ENCODE data around the gene TBC1D9.

TBC1D9 gene

DNA sequence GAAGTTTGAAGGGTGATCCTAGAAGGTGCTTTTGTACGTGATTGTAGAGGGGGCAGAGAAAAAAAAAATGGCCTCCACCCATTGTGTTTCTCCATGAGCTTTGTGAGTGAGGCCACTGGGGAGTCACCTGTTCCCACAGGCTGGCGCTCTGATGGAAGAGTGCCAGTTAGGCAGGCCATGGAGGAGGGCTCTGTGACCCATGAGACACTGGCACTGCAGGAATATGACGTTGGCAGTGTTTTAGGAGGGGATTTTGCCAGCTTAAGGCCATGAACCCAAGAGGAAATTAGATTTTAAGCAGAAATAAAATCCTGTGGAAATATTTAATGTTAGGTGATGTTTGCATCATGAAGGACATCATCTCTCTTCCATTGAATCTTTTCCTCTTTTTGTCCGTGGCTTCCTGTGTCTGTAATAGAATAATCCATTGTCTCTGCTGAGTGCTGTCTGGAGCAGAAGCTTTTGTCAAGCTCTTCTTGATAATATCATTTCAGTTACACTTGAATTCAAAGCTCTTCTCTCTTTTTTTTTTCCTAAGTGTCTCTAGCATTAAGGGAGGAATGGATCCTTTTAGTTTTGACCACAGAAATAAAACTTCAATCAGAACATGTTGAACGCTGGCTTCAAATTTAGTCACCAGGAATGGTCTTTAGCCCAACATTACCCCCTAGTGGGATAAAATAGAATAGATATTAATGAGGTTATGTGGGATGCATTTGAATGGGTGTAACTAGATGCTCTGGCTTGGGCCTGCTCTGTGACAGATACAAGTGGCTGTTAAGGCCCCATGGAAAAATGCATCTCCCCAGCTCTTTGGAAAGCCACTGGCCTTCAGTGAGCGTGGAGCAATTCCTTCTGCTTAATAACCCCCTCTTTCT is 146.4 kb downstream of the TBC1D9 start:
- peak; percentile 35 for DNase-seq

DNA sequence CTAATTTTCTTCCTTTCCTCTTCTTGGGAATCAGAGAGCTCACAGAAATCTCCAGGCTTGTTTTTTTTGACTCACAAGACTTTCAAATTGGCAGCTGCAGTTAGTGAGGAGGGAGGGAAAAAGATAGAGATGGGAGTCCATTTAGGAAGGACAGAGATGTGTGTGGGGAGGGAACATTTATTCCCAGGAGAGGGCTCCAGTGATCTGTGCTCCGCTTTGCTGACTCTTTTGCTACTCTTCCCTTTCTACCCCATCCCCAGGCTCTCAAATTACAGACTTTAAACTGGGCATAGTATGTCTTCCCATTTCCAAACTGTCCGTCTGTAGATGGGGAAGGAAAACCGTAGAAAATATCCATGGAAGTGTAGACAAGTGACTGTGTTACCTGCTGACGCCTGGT is 148.3 kb downstream of the TBC1D9 start:
- DNase-seq, result no peak

DNA sequence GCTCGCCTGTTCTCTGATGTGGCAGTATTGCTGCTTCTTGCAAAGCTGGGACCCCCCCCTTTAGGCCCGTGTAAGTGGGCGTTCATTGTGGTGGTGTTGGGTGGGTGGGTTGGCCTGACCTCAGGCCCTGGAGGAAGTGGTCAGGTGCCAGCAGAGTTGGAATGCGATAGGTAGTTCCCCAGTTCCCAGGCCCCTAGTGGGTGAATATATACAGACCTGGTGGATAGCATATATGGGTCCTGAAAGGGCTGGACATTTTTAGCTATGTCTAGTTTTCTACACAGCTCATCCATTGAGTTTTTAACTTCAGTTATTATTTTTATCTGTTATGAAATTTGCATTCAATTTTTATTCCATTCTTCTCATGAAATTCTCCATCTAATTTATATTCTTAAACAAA is 151.6 kb downstream of the TBC1D9 start:
- no peak for DNase-seq

DNA sequence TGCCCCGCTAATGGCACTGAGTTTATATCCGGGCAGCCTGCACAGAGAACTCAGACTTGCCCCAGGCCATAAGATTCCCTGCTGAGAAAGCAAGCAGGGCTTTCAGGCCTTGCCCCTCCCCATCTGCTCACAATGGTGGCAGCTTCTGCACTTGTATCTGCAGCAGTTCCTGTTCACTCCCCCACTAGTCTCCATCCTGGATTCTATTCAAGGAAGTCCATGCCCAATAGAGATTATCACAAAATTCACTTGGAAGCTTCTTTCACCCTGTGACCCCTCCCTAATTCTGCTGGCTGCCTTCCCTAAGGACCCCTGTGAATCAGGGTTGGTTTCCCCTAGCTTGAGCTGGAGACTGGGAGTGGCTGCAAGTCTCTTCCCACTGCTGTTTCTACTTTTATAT is 152.9 kb downstream of the TBC1D9 start:
- no peak for DNase-seq

DNA sequence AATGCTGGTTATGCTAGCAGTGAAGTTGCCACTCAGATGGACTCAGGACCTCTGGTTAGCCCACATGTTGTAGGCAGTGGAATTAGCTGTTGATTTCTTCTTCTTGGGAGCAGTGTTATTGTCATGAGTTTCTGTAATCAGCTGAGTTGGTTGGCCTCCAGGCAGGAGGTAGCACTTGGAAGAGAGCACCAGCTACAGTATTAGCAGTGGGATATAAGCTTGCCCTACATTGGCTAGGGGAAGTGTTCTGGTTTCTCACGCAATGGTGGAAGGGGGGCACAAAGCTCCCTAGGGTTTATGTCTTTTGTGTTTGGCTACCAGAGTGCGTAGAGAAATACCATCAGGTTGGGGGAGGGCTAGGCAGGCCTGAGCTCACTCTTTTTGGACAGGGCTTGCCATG is 153.5 kb downstream of the TBC1D9 start:
- no peak for DNase-seq

DNA sequence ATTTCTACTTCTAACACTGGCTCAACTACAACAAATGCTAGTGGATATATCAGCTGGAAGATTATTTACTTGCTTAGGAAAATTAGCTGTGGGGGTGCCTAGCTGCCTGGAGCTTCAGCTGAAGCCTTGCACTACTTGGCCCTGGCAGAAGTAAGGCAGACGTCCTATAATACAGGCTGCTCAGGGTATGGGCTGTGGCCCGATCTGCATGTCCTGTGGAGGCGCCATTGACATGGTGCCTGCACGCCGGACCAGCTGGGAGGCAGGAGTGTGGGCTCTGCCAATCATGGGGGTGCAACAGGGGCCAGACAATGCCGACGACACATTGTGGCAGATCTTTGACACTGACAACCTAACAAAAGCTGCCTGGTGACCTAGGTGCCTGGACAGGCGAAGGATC is 155.8 kb downstream of the TBC1D9 start:
- DNase-seq, result no peak

DNA sequence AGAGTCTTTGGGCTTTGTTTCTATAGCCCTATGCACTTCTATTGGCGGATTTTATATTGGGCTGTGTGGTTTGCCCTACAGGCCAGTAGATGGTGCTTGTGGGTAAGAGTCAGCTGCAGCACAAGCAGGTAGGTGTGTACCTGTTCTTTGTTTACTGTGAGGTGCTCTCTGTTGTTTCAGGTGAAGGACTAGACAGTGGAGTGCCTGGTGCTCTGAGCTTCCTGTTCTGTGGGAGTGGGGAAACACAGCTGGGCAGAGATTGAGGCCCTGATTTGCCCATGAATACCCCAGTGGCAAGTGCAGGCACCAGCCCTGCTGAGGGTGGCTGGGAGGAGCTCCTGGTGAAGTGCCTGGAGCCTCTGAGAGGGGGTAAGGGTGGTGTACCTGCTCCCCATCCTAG is 161.1 kb downstream of the TBC1D9 start:
- DNase-seq, result peak; percentile 3

DNA sequence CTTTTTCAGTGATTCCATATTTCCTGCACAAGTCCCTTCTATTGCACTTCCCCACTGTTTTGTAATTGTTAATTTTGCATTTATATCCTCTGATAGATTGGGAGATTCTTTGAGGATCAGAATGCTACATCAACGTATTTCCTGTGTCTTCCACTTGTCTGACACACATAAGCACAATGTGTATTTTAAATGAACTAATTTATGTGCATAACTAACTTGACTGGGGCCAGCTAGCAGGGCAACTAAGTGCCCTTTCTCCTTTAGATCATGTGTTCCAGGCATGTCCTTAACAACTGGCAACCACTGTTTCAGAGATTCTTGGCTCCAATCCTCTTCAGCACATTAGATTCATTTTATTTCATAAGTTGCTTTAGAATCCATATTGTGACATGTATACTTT is 171.7 kb downstream of the TBC1D9 start:
- DNase-seq, result no peak

DNA sequence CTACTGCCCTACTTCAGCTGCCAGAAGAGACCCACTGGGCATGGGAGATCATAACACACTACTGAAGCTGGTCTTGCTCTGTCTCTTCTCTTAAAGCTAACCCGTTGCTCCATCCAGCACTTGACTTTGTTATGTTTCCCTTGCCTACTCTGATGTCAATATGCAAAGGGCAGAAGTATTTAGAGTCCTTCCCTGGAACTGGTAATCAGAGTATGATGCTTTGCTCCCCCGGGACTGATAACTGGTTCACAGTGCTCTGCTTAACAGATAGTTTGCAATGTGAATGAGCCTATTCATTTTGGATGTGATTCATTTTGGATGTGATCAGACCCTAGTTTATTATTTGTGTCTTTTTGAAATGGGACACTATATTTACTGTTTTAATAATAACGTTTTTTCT is 175.1 kb downstream of the TBC1D9 start:
- no peak for DNase-seq

DNA sequence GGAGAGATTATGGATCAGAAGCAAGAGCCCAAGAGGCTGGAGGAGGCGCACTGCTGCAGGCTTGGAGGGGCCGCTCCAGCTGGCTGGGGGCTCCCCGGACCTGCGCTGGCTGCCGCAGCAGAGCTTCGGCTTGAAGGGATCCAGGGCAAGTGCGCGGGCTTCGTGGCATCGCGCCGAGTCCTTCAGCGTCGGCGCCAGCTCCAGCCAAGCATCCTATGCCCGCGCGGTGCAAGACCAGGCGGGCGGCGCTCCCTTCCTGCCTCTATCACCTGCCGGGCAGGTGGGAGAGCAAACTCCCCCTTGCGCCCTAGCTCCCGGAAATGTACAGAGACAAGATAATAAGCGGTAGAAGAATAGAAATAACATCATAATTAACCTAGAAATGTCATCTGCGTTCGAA is 176.9 kb downstream of the TBC1D9 start:
- DNase-seq, result no peak

DNA sequence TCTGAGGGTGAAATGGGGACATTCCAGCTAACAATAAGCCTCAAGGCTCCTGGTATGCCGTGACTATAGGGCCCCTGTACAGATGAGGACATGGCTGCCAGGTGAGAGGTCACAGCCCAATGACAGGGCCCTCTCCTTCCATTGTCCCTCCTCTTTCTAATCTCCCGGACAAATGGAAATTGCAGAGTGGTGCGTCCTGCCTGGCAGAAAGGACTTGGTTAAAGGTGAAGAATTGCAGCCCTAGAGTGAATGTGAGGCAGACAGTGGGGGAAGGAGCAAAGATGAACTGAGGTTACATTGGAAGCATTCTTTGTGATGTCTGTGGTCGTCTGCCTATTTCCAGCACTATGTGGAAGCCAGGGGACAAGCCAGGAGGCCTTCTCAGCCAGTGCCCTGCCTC is 180.7 kb downstream of the TBC1D9 start:
- DNase-seq, result no peak

DNA sequence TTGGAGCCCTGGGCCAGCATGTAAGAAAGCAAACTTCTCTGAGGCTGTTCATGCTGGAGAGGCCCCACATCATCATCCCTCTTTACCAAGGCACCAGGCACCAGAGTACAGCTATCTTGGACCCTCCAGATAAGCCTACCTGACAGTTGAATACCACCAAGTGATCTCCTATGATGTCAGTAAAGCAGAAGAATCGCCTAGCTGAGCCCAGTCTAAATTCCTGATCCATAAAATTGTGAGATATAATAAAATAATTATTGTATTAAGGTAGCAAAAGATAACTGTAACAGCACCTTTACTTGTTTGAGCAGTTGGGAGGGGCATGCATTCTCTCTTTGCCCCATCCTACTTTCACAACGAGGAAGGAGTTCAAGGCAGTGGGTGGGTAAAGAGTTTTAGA is 184.6 kb downstream of the TBC1D9 start:
- DNase-seq, result no peak
